ENCODE data around the gene SMIM12. TPM values are rescaled to one million over a fixed set of nuclear protein-coding genes. Genes with fewer than 3 reads are reported as not detected.

Gene SMIM12
- total and polyA plus RNA-seq, 7 donors = 18.0 to 63.1 (median 25.3) TPM

GRCh38 chr1:34866762-34867109 lies 7.2 kb upstream of the SMIM12 start:
- peak overlapping the region; percentile 67 to 81 (median 78) for H3K4me3 ChIP-seq
- 22 to 35% methylated on average over 9 of the region's 9 CpGs for WGBS, 2 donors
- no peaks in the 10 kb centered on the region for H3K27me3 ChIP-seq
- no peaks in the 10 kb centered on the region for H3K9me3 ChIP-seq
- TF ChIP-seq EP300 (IDR thresholded peaks at IDR 0.05) (no peak), POLR2AphosphoS5 (IDR thresholded peaks at IDR 0.05) (no peak), POLR2A (IDR thresholded peaks at IDR 0.05) (no peak), CTCF (IDR thresholded peaks at IDR 0.05) (no peak)
- peak overlapping the region; percentile 78 to 86 (median 83) for H3K27ac ChIP-seq
- H3K36me3 ChIP-seq = no peaks in the 10 kb centered on the region
- peaks cover 0 to 19% (median 12%) of the 10 kb centered on the region in 4 donors for H3K4me1 ChIP-seq
- intact Hi-C loops (cut with DNase I) = loop anchor here (5.0 kb wide), 2 partner anchors 79 to 116 kb away; no protein-coding TSS in a partner anchor
- DNase-seq = no peak

GRCh38 chr1:34865981-34866761 lies 6.6 kb upstream of the SMIM12 start:
- 1% methylated on average over 81 of the region's 81 CpGs for WGBS, 2 donors
- Histone ChIP-seq H3K27ac (peak overlapping the region; percentile 78 to 86 (median 83)), H3K27me3 (no peaks in the 10 kb centered on the region), H3K36me3 (no peaks in the 10 kb centered on the region), H3K9me3 (no peaks in the 10 kb centered on the region), H3K4me3 (peak overlapping the region; percentile 67 to 81 (median 78)), H3K4me1 (peaks cover 0 to 19% (median 12%) of the 10 kb centered on the region in 4 donors)
- peak; percentile 91 for DNase-seq
- intact Hi-C loops (cut with DNase I) = loop anchor here (5.0 kb wide), 2 partner anchors 79 to 116 kb away; no protein-coding TSS in a partner anchor
- TF ChIP-seq CTCF (IDR thresholded peaks at IDR 0.05) = peak; percentile 79 to 97 (median 94)
- no peak for TF ChIP-seq EP300 (IDR thresholded peaks at IDR 0.05)
- TF ChIP-seq POLR2A (IDR thresholded peaks at IDR 0.05) = no peak
- TF ChIP-seq POLR2AphosphoS5 (IDR thresholded peaks at IDR 0.05) = peak in 2 of 4 donors; percentile 23 to 25

- H3K27me3 ChIP-seq = no peaks in the 10 kb centered on the region
- peak overlapping the region; percentile 78 to 86 (median 83) for H3K27ac ChIP-seq
- H3K36me3 ChIP-seq = no peaks in the 10 kb centered on the region
- no peak for DNase-seq
- H3K4me3 ChIP-seq = peak overlapping the region; percentile 67 to 81 (median 78)
- WGBS, 2 donors = 11 to 16% methylated on average over 25 of the region's 25 CpGs
- peaks cover 0 to 19% (median 12%) of the 10 kb centered on the region in 4 donors for H3K4me1 ChIP-seq
- intact Hi-C loops (cut with DNase I) = loop anchor here (5.0 kb wide), 2 partner anchors 78 to 117 kb away; no protein-coding TSS in a partner anchor
- TF ChIP-seq POLR2AphosphoS5 (IDR thresholded peaks at IDR 0.05) (no peak), CTCF (IDR thresholded peaks at IDR 0.05) (no peak), EP300 (IDR thresholded peaks at IDR 0.05) (no peak), POLR2A (IDR thresholded peaks at IDR 0.05) (no peak)
- H3K9me3 ChIP-seq = no peaks in the 10 kb centered on the region
Measured at GRCh38 chr1:34865573-34865972, 6.0 kb upstream of the SMIM12 start.

GRCh38 chr1:34864759-34865158 lies 5.2 kb upstream of the SMIM12 start:
- Histone ChIP-seq H3K4me3 (no peak overlapping the region), H3K27me3 (no peaks in the 10 kb centered on the region), H3K36me3 (no peaks in the 10 kb centered on the region), H3K9me3 (no peaks in the 10 kb centered on the region), H3K27ac (no peak overlapping the region), H3K4me1 (peaks cover 0 to 25% (median 17%) of the 10 kb centered on the region in 4 donors)
- intact Hi-C loops (cut with DNase I) = loop anchor here (5.0 kb wide), 2 partner anchors 77 to 118 kb away; no protein-coding TSS in a partner anchor
- 94 to 95% methylated on average over 8 of the region's 8 CpGs for WGBS, 2 donors
- TF ChIP-seq EP300 (IDR thresholded peaks at IDR 0.05) (no peak), CTCF (IDR thresholded peaks at IDR 0.05) (no peak), POLR2AphosphoS5 (IDR thresholded peaks at IDR 0.05) (no peak), POLR2A (IDR thresholded peaks at IDR 0.05) (no peak)
- DNase-seq = no peak
